Chondrocyte (in vitro differentiated cells): Measurements from ENCODE around the gene C1orf146. TPM values are rescaled to one million over a fixed set of nuclear protein-coding genes. Genes with fewer than 3 reads are reported as not detected.

ENCODE experiments used
- DNase-seq: peaks from one replicate; pipeline ENCODE4 v3.0.0; 2021; ENCODE audit warnings: mixed read lengths, low spot score
- H3K27ac Mint-ChIP-seq: one replicate; pipeline ENCODE4 v1.8.0; 2021; ENCODE audit warnings: mild to moderate bottlenecking, moderate library complexity, mixed read lengths; ENCODE audit not compliant: unreplicated experiment
- H3K27me3 Mint-ChIP-seq: 2 replicates; pipeline ENCODE4 v1.8.0; 2021; ENCODE audit warnings: low read depth, mixed read lengths
- H3K36me3 Mint-ChIP-seq: 2 replicates; pipeline ENCODE4 v1.8.0; 2021; ENCODE audit warnings: low read depth, mixed read lengths
- H3K4me1 Mint-ChIP-seq: 2 replicates; pipeline ENCODE4 v1.8.0; 2021; ENCODE audit warnings: low read depth, mild to moderate bottlenecking, mixed read lengths
- H3K4me3 Mint-ChIP-seq: one replicate; pipeline ENCODE4 v1.8.0; 2021; ENCODE audit warnings: mild to moderate bottlenecking, moderate library complexity, mixed read lengths; ENCODE audit not compliant: unreplicated experiment
- H3K9me3 Mint-ChIP-seq: 2 replicates; pipeline ENCODE4 v1.8.0; 2021; ENCODE audit warnings: low read depth, mixed read lengths
- total RNA-seq: library from RNA; stranded (reverse); gene quantifications from 3 replicates; pipeline ENCODE4 v1.2.1, GENCODE V29; 2021
- TF ChIP-seq, protein P1 (sequence below): fragments of 200-600 bp; sonication (generic); IDR thresholded peaks from 2 replicates; pipeline ENCODE4 v1.5.0; 2021; ENCODE audit warnings: antibody characterized with exemption, mild to moderate bottlenecking, moderate library complexity

The C1orf146 gene
- total RNA-seq, 1 donor from 2014 or later, result not detected

DNA sequence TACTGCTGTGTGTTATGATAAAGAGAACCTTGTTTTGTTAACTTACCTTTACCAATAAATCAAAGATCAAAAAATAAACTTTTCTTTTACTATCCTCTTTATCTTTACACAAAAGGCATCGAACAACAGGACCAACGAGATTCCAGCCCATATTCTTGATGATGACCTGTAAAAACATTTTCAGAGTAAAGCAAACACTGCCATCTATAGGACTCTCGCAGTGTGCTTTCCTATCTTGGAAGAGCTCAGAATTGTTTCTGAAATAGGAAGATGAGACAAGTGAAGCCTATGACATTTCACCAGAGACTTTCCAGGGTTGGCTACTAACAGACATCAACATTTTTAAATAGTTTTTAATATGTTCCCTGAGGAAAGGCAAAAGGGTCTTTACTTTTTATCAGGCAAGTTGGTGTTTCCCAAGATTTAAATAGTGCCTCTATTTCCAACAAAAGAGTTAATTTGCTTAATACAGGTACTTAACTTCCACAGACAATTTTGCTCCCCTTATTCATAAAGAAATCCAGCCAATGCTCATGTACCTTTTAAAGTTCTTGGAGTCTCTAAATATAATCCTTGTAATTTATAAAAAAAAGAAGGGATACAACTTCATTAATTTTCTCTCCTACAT is 73.8 kb downstream of the C1orf146 start:
- no peak overlapping the region for H3K4me3 Mint-ChIP-seq
- H3K36me3 Mint-ChIP-seq, result peaks cover 14% of the 10 kb centered on the region
- H3K9me3 Mint-ChIP-seq, result no peaks in the 10 kb centered on the region
- no peak overlapping the region for H3K27ac Mint-ChIP-seq
- no peak for DNase-seq
- TF ChIP-seq, protein P1, sequence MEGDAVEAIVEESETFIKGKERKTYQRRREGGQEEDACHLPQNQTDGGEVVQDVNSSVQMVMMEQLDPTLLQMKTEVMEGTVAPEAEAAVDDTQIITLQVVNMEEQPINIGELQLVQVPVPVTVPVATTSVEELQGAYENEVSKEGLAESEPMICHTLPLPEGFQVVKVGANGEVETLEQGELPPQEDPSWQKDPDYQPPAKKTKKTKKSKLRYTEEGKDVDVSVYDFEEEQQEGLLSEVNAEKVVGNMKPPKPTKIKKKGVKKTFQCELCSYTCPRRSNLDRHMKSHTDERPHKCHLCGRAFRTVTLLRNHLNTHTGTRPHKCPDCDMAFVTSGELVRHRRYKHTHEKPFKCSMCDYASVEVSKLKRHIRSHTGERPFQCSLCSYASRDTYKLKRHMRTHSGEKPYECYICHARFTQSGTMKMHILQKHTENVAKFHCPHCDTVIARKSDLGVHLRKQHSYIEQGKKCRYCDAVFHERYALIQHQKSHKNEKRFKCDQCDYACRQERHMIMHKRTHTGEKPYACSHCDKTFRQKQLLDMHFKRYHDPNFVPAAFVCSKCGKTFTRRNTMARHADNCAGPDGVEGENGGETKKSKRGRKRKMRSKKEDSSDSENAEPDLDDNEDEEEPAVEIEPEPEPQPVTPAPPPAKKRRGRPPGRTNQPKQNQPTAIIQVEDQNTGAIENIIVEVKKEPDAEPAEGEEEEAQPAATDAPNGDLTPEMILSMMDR, result peak; percentile 92
- H3K4me1 Mint-ChIP-seq, result peaks cover 4% of the 10 kb centered on the region
- no peaks in the 10 kb centered on the region for H3K27me3 Mint-ChIP-seq

Other genes with a start within 250 kb of the C1orf146 start
- gene EPHX4, start 187.9 kb upstream of the C1orf146 start, total RNA-seq, result 0.41 to 0.45 TPM in 2 of 3 replicates, not detected in the other
- not detected in 3 replicates for gene SETSIP, start 142.5 kb upstream of the C1orf146 start, total RNA-seq
- gene BTBD8, start 137.6 kb upstream of the C1orf146 start, total RNA-seq, result 2.3 to 2.6 TPM (median 2.5 TPM) in 3 replicates
- gene GLMN, start 81.1 kb downstream of the C1orf146 start, total RNA-seq, result 6.9 to 12.4 TPM (median 8.0 TPM) in 3 replicates
- gene RPAP2, start 81.1 kb downstream of the C1orf146 start, total RNA-seq, result 24.5 to 30.5 TPM (median 25.3 TPM) in 3 replicates